GM19372 (cell line): ENCODE measurements around the gene EMX2.

Source experiments
- ATAC-seq: cut with Tn5 transposase; IDR thresholded peaks from one replicate; pipeline ENCODE4 v1.9.1; 2021; ENCODE audit warnings: mild to moderate bottlenecking, low read depth, moderate library complexity; ENCODE audit not compliant: unreplicated experiment

EMX2 gene

DNA sequence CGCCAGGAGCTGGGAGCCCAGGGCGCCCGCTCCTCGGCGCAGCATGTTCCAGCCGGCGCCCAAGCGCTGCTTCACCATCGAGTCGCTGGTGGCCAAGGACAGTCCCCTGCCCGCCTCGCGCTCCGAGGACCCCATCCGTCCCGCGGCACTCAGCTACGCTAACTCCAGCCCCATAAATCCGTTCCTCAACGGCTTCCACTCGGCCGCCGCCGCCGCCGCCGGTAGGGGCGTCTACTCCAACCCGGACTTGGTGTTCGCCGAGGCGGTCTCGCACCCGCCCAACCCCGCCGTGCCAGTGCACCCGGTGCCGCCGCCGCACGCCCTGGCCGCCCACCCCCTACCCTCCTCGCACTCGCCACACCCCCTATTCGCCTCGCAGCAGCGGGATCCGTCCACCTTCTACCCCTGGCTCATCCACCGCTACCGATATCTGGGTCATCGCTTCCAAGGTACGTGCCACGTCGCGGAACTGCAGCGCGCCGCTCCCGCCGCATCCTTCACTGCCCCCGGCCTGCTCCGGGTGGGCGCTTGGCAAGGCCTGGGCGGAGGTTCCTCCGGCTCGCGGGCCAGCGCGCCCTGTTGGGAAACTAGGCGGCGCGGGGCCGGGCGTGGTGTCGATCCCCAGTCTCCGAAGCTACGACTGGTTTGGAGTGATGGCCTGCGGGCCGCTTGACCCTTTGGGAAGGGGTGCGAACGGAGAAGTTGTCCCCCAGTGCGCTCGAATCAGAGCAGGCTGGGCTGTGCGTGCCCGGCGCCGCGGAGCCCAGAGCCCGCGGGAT lies 868 bp downstream of the EMX2 start:
- no peak for ATAC-seq

DNA sequence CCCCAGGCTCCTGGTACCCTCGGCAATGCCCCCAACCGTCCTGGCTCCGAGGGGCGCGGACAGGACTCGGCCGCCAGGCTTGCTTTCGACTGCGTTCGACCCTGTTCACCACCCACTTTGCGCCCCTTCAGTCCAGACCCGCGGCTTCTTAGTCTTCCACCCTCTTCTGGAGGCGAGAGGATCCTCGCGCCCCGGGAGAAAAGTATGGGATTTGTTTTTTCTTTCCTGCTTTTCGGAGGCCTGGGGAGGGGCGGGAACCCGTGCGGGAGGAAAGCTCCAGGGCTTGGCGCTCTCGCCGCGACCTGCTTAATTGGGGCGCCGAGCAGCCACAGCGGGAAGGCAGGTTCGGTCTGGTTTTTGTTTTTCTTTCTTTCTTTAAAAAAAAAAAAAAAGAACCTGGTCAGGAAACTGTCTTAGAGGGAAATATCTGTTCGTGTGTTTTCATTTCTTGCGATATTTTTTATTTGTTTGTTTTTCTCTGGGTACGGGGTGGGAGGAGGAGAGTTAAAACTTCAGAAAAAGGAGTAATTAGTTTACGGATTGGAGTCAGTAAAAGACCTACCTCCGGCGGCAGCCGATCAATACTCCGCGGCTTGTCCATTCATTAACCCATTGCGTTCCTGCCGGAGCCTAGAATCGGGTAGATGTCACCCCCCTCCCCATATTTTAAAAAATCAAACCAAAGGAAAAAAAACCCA lies 1.6 kb downstream of the EMX2 start:
- ATAC-seq, result no peak

DNA sequence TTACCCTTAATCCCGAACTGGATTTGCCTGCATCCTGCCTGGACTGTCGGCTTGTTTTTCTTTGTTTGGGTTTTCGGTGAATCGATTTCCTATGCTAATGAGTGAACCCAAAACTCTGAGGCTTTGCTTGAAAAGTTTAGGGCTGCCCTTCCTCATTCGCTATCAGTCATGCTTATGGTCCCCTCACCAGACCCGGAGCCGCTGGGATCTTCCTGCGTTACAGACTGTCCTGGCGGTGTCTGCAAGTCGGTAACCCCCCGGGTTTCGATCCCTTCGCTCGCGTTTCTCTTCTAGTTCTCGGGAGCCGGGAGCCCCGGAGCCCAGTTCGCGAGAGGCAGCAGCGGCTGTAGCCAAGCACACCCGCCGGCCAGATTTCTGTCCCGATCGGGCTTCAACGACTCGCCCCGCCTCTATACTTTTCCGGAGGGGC lies 2.2 kb downstream of the EMX2 start:
- ATAC-seq, result no peak

DNA sequence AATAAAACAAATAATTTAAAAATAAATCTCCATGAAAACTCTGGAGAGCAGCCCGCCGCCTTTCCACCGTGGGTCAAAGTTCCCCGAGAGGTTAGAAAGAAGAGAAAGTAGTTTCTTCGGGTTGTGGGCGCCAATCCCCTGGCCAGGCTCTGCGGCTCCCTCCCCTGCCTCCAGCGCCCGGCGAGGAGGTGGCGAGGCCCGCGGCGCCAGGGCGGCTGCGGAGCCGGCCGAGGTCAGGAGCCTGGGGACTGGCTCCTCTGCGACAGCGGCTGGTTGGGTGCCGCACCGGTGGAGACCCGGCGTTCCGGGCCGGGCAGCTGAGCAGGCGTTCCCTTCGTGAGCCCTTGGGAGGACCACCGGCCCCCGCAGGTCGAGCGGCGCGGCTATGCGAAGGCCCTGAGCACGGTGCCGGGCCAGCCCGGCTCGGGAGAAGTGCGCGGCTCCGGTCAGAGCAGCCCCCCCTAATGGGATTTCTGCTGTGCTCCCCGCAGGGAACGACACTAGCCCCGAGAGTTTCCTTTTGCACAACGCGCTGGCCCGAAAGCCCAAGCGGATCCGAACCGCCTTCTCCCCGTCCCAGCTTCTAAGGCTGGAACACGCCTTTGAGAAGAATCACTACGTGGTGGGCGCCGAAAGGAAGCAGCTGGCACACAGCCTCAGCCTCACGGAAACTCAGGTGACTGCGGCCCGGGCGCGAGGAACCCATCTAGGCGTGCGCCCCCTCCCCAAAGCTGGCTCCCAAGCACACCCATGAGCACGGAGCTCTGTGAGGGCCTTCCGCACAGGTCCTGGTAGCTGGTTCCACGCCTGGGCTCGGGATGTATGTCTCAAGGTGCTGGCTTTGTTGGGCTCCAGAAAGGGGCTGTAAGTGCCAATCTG lies 2.8 kb downstream of the EMX2 start:
- no peak for ATAC-seq

DNA sequence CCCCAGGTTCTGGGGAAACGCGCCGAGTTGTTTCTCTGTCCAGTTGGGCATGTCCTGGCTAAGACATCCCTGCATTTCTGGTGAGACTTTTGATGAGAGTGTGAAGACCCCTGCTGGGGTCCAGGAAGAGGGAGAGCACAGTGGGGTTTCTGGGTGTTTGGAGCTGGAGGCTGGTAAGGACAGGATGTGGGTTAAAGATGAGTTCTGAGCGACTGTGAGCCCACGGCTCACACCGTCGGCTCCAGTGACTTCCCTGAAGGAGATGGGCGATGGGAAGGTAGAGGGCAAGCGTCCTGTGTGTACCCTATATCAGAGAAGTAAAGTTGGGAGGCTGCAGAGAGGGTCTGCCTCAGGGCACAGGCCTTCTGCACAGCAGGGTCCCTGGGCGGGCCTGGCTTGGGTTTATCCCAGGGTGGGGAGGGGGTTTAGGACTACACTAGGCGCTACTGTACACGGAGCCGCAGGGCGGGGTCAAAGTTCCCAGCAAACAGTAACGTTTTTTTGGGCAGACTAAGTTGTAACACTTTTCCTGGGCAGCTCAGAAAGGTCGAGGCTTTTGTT lies 3.6 kb downstream of the EMX2 start:
- ATAC-seq, result no peak

DNA sequence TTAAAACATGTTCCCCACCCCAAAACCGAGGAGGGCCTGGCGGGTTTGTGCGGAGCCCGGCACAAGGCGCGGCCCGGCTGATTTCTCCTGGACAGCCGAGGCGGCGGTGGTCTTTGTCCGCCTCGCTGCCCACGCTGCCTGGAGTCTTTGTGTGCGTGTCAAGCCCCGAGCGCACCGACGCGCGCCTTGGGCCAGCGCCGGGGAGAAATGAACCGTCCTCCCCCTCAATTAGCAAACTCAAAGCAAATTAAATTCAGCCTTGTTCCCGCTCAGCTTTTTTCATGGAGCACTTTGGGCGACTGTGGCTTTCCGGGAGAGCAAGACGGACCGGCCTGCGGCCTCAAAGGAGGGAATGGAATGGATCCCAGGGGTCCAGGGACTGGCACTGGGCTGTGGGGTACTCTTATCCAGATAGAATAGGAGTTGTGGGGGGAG lies 4.1 kb downstream of the EMX2 start:
- ATAC-seq, result no peak

DNA sequence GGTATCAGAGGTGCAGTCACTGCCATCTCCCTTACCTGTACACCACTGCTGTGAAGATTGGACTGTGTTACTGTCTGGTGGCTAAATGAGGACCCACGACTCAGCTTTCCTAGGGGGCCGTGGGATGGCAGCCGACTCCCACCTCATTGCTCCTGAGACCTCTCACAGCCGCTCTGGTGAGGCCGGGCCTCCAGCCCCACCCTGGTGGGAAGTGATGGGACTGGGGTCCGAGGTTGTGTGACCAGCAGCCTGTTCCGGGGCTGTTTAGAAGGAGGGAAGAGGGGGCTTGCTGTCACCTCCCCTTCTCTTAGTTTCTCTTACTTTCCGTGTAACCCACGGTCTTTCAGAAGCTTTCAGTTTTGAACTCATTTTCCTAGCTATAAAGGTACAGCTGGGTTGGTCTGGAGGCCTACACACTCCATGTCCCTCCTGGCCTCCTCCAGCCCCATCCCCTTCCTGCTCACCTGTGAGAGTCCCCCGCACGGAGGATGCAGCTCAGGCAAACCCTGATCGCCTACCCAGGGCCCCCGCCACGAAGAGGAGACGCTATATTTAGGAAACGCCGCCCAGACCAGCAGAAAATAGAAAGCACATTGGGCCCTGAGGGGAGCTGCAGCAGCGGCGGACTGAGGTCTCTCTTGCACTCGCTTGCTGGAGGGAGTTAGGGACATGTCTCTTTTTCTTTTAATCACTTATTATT lies 4.6 kb downstream of the EMX2 start:
- ATAC-seq, result no peak

DNA sequence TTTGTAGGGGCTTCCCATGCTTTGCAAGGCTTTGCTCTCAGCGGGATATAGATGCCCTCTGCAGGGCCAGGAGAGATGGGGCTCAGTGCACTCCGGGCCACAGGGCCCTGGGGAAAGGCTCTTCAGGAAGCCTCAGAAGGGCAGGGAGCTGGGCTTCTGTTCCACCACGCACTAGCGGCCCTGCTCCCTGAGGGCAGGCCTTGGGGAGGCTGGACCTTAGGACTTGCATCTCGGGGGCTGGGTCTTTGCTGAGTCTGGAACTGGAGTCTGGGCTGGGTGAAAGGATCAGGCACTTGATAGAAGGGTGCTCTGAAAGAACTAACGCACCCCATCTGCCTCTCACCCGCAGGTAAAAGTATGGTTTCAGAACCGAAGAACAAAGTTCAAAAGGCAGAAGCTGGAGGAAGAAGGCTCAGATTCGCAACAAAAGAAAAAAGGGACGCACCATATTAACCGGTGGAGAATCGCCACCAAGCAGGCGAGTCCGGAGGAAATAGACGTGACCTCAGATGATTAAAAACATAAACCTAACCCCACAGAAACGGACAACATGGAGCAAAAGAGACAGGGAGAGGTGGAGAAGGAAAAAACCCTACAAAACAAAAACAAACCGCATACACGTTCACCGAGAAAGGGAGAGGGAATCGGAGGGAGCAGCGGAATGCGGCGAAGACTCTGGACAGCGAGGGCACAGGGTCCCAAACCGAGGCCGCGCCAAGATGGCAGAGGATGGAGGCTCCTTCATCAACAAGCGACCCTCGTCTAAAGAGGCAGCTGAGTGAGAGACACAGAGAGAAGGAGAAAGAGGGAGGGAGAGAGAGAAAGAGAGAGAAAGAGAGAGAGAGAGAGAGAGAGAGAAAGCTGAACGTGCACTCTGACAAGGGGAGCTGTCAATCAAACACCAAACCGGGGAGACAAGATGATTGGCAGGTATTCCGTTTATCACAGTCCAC lies 5.4 kb downstream of the EMX2 start:
- ATAC-seq, result no peak

DNA sequence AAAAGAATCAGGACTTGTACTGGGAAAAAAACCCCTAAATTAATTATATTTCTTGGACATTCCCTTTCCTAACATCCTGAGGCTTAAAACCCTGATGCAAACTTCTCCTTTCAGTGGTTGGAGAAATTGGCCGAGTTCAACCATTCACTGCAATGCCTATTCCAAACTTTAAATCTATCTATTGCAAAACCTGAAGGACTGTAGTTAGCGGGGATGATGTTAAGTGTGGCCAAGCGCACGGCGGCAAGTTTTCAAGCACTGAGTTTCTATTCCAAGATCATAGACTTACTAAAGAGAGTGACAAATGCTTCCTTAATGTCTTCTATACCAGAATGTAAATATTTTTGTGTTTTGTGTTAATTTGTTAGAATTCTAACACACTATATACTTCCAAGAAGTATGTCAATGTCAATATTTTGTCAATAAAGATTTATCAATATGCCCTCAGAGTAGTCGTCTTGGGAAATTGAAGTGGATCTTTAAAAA lies 6.6 kb downstream of the EMX2 start:
- ATAC-seq, result no peak

DNA sequence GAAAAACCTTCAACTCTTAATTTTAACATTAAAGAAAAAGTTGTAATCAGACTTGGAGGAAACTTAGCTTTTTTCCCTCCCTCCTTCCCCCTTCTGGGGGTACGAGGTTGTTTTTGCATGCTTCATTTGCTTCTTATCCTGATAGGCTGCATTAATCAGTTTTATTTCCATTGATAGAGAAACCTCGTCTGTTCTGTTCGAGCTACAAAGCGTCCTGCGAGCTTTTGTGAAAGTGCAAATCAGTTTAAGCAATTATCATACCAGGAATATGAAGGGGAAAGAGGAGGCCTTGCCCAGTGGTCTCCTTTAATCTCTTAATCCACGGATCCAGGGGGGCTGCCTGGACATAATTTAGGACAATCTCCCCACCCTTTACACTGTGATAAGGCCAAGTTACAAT lies 7.5 kb downstream of the EMX2 start:
- no peak for ATAC-seq

DNA sequence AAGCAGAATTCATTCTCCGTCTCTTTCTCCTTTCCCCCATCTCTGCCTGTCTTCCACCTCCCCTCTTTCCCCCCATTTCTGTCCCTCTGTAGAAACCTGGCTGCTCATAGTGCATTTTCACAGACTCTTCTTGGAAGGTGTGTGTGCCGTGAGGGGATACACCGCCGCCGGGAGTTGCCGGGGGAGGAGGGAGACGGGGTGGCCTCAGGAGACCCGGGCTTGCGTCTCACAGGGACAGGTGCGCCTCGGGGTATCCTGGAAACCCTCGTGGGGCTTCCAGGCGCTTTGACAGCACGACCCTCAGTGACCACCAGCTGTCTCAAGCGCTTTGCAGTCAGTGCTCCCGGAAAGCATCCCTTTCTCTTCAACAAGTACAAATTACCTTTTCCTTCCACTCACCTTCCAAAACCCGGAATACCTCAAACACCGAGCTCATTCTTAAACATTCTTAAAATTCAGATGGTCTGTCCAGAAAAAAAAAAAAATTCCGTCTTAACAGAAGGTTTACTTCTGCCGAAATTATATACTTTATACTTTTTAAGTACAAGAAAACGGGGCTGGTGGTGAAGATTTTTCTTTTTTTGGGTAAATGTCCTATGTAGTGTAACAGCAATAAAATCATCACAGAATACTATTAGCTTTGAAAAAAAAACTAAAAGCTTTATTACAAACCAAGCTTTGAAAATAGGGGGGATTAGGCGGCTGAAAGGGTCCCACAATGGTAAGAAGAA lies 8.2 kb downstream of the EMX2 start:
- no peak for ATAC-seq

DNA sequence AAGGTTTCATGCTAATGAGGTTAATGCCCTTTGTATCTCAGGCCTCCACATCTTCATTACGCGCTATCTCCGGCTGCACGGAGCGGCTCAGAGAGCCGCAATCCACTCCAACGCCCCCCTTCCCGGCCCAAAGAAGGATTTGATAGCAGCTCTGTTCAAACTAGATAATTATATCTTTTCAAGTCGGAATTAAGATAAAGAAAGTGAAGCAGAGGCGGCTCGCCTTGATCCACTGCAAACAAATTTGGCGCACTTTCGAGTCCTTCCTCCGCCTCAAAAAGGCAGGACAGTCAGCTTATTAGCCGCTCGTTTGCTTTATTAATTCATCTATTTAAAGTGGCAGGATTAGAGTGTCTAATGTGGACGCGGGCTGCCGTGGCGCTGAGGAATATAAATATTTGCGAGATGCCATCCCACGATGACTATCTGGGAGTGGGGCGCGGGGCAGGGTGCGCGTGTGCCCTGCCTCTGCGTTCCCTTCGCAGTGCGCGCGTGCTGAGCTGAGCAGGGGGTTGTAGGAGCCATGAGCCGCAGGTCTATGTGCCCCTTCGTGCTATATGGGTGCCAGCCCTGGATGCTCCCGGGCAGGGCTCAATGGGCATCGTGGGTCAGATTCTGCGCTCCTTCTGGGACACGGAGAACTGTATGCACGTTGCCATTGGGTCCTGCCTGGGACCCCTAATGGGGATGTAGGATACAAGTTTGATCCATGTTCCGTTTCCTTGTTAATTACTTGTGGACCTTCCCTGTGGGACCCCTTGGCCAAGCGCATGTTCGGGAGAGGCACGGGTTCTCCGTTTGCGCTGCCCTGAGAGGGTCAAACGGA lies 9.0 kb downstream of the EMX2 start:
- ATAC-seq, result no peak

DNA sequence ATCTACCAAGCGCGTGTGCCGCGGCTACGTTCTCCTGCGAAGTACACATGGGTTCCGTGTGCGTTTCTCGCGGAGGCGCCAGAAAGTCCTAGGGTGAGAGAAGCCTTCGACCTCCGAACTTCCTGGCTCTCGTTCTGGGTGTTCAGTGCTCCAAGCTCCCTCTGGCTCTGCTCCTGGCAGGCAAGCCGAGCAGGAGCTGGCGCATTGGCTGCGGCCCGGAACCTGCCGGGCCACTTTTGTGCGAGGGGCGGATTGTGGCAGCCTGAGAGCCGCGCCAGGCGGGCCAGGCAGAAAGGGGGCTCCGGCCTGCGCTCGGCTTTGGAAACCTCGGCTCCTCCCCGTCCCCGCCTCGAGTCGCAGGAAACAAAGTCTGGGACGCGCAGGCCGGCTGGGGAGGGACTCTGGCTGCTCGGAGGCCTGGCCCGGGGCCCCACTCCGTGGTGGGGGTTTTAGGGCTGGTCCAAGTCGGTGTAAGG lies 9.6 kb downstream of the EMX2 start:
- no peak for ATAC-seq

DNA sequence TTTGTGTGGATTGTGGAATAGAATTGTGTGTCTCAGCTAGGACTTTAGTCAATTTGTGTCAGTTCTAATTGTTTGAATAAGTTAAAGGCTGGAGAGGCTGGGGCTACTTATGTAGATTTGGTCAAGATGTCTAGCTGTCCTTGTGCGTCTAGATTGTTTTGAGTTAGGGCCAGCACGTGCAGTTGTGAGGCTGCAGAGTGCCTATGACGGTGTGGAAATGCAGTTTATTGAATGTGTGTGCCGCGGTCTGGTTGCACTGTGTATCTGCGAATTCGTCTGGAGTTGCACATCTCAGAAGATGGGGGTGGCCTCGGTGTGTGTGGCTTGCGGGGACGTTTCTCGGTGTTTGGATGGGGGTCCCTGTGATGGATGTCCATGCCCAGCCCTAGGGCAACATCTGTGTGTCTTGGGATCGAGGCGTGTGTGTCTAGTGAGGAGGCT lies 10.2 kb downstream of the EMX2 start:
- no peak for ATAC-seq

DNA sequence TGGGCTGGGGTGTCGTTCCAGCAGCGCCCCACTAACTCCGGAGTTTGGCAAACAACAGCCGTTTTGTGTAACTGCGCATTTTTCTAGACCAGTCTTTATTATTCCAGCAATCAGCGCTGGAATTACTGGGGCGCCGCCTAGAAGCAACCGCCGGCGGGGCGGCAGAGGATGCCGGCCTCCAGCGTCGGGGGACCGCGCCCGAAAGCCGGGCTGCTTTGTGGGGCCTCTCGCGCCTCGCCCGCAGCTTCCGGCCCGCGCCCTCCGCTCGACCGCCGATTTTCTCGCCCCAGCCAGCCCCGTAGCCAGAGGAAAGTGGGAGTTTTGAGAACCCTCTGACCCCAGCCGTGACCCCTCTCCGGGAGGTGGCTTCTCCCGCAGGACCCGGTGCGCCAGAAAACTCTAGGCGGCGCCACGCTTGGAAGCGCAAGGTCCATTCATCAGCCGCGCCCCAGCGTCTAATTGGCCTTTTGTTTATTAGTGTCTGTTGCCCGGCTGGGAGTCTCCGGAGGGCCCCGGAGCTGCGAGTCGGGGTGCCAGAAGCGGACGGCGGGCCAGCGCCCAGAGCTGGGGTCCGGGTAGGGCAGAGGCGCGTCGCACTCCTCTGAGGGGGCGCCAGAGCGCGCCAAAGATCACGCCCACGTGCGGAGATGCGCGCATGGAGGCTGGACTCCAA lies 10.7 kb downstream of the EMX2 start:
- ATAC-seq, result no peak

DNA sequence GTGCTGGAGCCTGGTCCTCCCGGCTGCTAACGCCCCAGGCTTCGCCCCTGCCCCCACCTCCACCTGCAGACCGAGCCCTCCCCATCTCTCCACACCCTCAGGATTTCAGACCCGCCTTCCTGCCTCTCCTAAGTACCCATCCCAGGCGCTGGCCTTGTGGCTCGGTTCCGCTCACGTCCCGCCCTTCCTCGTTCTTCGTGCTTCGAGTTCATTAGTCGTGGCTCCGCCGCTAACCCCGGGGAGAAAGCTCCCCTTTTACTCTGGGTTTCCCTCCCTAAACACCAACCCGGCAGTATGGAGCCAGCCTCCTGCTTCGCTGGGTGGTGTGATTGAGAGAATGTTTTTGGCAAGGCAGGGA lies 11.2 kb downstream of the EMX2 start:
- ATAC-seq, result no peak
